ENCODE measurements around the gene MARCHF11. TPM values are rescaled to one million over a fixed set of nuclear protein-coding genes. Genes with fewer than 3 reads are reported as not detected.

The MARCHF11 gene
- total and polyA plus RNA-seq, 2 experiments from 2014 or later: 0.17 to 1.5 TPM

DNA sequence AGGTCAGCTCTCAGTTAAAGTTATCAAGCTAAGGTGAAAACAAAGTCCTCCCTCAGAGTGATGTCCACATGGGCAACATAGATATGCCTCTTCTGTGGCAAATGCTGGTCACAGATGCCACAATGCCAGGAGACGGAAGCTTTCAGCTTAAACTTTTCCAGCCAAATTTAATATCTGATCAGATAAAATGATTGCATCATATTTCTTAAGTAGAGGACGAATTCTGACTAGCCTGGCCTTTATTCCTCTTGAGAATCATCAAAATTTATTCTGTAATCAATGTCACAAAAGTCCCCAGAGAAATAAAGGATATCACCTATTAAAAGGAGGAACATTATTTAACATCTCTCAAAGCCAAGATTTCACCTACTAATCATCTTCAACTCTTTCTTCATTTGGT, 161.9 kb downstream of the MARCHF11 start (continued):
- TF ChIP-seq JUNB (IDR thresholded peaks at IDR 0.05; ENCODE audit: unreplicated experiment) (no peak), CREB1 (CRISPR knock-in tag; IDR thresholded peaks at IDR 0.05; ENCODE audit: low read depth) (no peak), EZH2phosphoT487 (IDR thresholded peaks at IDR 0.05; ENCODE audit: unreplicated experiment) (no peak), POLR2AphosphoS5 (IDR thresholded peaks at IDR 0.05; ENCODE audit: low read depth) (no peak), ZNF114 (CRISPR knock-in tag; IDR thresholded peaks at IDR 0.05) (no peak)
- TF ChIP-seq, protein P1, sequence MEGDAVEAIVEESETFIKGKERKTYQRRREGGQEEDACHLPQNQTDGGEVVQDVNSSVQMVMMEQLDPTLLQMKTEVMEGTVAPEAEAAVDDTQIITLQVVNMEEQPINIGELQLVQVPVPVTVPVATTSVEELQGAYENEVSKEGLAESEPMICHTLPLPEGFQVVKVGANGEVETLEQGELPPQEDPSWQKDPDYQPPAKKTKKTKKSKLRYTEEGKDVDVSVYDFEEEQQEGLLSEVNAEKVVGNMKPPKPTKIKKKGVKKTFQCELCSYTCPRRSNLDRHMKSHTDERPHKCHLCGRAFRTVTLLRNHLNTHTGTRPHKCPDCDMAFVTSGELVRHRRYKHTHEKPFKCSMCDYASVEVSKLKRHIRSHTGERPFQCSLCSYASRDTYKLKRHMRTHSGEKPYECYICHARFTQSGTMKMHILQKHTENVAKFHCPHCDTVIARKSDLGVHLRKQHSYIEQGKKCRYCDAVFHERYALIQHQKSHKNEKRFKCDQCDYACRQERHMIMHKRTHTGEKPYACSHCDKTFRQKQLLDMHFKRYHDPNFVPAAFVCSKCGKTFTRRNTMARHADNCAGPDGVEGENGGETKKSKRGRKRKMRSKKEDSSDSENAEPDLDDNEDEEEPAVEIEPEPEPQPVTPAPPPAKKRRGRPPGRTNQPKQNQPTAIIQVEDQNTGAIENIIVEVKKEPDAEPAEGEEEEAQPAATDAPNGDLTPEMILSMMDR (conservative IDR thresholded peaks at IDR 0.05; ENCODE audit: low read depth in 2 of 2): no peak
- TF ChIP-seq, protein P2, sequence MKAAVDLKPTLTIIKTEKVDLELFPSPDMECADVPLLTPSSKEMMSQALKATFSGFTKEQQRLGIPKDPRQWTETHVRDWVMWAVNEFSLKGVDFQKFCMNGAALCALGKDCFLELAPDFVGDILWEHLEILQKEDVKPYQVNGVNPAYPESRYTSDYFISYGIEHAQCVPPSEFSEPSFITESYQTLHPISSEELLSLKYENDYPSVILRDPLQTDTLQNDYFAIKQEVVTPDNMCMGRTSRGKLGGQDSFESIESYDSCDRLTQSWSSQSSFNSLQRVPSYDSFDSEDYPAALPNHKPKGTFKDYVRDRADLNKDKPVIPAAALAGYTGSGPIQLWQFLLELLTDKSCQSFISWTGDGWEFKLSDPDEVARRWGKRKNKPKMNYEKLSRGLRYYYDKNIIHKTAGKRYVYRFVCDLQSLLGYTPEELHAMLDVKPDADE (IDR thresholded peaks at IDR 0.05): no peak

Small RNAs within 50 kb of the gene (small RNA-seq; reads per million reads assigned to genes)
- gene RNA5SP178 (ENCODE audit: low replicate concordance): not detected

All from GM23338 (cell line).